ENCODE measurements around the gene MEIOB. TPM values are rescaled to one million over a fixed set of nuclear protein-coding genes. Genes with fewer than 3 reads are reported as not detected.

The MEIOB gene
- total RNA-seq, 1 experiment from 2014 or later: 1.3 TPM

DNA sequence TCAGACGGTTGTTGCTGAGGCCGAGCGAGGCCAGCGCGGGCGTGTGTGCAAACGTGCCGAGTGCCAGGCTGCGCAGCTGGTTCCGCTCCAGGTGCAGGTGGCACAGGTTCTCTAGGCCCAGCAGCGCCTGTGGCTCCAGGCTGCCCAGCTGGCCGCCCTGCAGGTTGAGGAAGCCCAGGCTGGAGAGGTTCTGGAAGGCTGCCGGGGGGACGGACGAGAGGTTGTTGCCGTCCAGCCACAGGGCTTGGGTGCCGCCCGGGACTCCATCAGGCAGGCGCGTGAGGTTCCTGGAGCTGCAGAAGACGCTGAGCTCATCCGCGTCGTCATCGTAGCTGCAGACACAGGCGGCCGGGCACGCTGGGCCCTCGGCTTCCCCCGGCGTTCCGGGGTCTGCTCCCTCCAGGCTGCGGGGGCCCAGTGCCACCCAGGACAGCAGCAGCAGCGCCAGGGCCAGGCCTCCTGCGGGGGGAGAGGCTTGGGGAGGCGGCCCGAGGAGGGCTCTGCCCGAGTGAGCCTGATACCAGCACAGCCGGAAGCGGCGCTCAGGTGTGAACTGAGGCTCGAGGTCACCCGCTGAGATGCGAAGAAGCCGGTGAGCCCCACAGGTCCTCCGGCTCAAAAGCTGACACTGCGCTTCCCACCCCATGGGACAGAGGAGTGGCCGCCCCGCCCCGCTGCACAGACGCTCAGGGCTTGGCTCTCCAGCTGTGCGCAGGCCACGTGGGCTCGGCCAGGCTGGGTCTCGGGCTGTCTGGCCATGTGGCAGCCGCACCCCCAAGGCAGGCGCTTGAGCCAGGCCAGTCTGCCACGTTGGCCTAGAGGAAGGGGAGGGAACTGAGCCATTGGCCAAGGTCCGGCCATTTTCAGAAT, 79.8 kb downstream of the MEIOB start:
- no peak overlapping the region for H2BK5ac ChIP-seq (ENCODE audit: insufficient read length, low read length)
- peaks cover 5 to 9% of the 10 kb centered on the region in 2 experiments for H3K9me3 Mint-ChIP-seq
- no peak overlapping the region for H2BK120ac ChIP-seq (ENCODE audit: low read depth, low read length, poor library complexity, severe bottlenecking)
- H2AFZ ChIP-seq (ENCODE audit: low read length): no peak overlapping the region
- no peak overlapping the region for H3K56ac ChIP-seq (ENCODE audit: insufficient read length, low read depth, low read length)
- no peak overlapping the region for H2BK15ac ChIP-seq (ENCODE audit: low read depth, low read length)
- no peak overlapping the region for H2AK5ac ChIP-seq (ENCODE audit: insufficient read length, low read length)
- H3K4me2 ChIP-seq (ENCODE audit: insufficient read depth, insufficient read length, low read length): no peak overlapping the region
- no peak overlapping the region; the same call in 1 of the 2 replicates for H3K14ac ChIP-seq (ENCODE audit: insufficient read depth, low read length)
- no peaks in the 10 kb centered on the region for H3K79me2 ChIP-seq (ENCODE audit: insufficient read depth, low read length)
- no peaks in the 10 kb centered on the region for H4K20me1 ChIP-seq (ENCODE audit: control insufficient read depth, insufficient read depth, insufficient read length)
- H3K36me3 Mint-ChIP-seq (ENCODE audit: insufficient read depth in 1 of 3, low read depth in 3 of 3): peaks cover 9 to 12% (median 9%) of the 10 kb centered on the region in 3 experiments
- no peak overlapping the region for H4K5ac ChIP-seq (ENCODE audit: insufficient read length, low read depth, low read length)
- no peak overlapping the region for H2BK12ac ChIP-seq (ENCODE audit: insufficient read length, low read depth, low read length)
- H3K27ac ChIP-seq (ENCODE audit: insufficient read length, low read depth, low read length): no peak overlapping the region
- H3K4me1 Mint-ChIP-seq: no peaks in the 10 kb centered on the region
- no peak overlapping the region for H3K9ac ChIP-seq (ENCODE audit: extremely low read depth, insufficient read length, low read length)
- H3K23me2 ChIP-seq (ENCODE audit: insufficient read length, low read depth, low read length, poor library complexity, severe bottlenecking): no peaks in the 10 kb centered on the region
- DNase-seq: no peak
- H3K27me3 Mint-ChIP-seq (ENCODE audit: low read depth): no peaks in the 10 kb centered on the region
- no peak overlapping the region for H4K91ac ChIP-seq (ENCODE audit: insufficient read length, low read depth, low read length)
- no peak overlapping the region for H3K23ac ChIP-seq (ENCODE audit: insufficient read length, low read depth, low read length)
- H4K8ac ChIP-seq (replicated peaks; ENCODE audit: insufficient read length, low read depth, low read length): no peak overlapping the region
- no peak overlapping the region for H3K4ac ChIP-seq (ENCODE audit: low read depth, low read length)
- no peaks in the 10 kb centered on the region for H3K79me1 ChIP-seq (ENCODE audit: insufficient read depth, low read depth, low read length, poor library complexity, severe bottlenecking)
- no peaks in the 10 kb centered on the region for H3K4me1 ChIP-seq (ENCODE audit: insufficient read depth, low read length)
- no peaks in the 10 kb centered on the region for H3K27me3 ChIP-seq (ENCODE audit: insufficient read depth, low read length)
- WGBS (ENCODE audit: extremely low coverage, insufficient read length, low lambda C conversion rate): no CpG with 5 or more reads among the region's 59 CpGs
- no peak overlapping the region for H3T11ph ChIP-seq (ENCODE audit: low read length)
- no peak overlapping the region for H3K18ac ChIP-seq (ENCODE audit: insufficient read length, low read depth, low read length)
- TF ChIP-seq, protein P1, sequence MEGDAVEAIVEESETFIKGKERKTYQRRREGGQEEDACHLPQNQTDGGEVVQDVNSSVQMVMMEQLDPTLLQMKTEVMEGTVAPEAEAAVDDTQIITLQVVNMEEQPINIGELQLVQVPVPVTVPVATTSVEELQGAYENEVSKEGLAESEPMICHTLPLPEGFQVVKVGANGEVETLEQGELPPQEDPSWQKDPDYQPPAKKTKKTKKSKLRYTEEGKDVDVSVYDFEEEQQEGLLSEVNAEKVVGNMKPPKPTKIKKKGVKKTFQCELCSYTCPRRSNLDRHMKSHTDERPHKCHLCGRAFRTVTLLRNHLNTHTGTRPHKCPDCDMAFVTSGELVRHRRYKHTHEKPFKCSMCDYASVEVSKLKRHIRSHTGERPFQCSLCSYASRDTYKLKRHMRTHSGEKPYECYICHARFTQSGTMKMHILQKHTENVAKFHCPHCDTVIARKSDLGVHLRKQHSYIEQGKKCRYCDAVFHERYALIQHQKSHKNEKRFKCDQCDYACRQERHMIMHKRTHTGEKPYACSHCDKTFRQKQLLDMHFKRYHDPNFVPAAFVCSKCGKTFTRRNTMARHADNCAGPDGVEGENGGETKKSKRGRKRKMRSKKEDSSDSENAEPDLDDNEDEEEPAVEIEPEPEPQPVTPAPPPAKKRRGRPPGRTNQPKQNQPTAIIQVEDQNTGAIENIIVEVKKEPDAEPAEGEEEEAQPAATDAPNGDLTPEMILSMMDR (conservative IDR thresholded peaks at IDR 0.05): no peak
- no peaks in the 10 kb centered on the region for H3K9me3 ChIP-seq (ENCODE audit: control insufficient read depth, low read depth, low read length)
- no peak overlapping the region for H3K4me3 Mint-ChIP-seq
- H2BK20ac ChIP-seq (ENCODE audit: low read depth, low read length, poor library complexity, severe bottlenecking): no peak overlapping the region
- H3K27ac Mint-ChIP-seq: no peak overlapping the region

All from H9 (cell line).